Activated CD8-positive, alpha-beta T cell treated with anti-CD3 and anti-CD28 coated beads for 36 hours (primary cell): Measurements from ENCODE around the gene HOXB9. TPM values are rescaled to one million over a fixed set of nuclear protein-coding genes. Genes with fewer than 3 reads are reported as not detected.

Experiments
- ATAC-seq: fragments of 200-7000 bp; cut with Tn5 transposase; one replicate; pipeline ENCODE4 v1.10.0; 2021; ENCODE audit warnings: mild to moderate bottlenecking, moderate library complexity
- CTCF ChIA-PET: fragments of 350-600 bp; sonication (Branson Sonifier 250); formaldehyde crosslinking; loops from one replicate; lab custom pipeline; 2021; ENCODE audit warnings: antibody characterized with exemption; lab: Charles Lee
- POLR2A ChIA-PET: fragments of 350-600 bp; sonication (Branson Sonifier 250); formaldehyde crosslinking; loops from one replicate; lab custom pipeline; 2021; ENCODE audit warnings: antibody characterized with exemption; lab: Charles Lee
- DNase-seq: peaks from one replicate; pipeline ENCODE4 v3.0.0-alpha.2; 2020
- H3K27ac Mint-ChIP-seq: one replicate; pipeline ENCODE4 v1.8.0; 2021; ENCODE audit warnings: mild to moderate bottlenecking, mixed read lengths
- H3K27me3 Mint-ChIP-seq: one replicate; pipeline ENCODE4 v1.8.0; 2021; ENCODE audit warnings: mixed read lengths
- H3K36me3 Mint-ChIP-seq: one replicate; pipeline ENCODE4 v1.8.0; 2021; ENCODE audit warnings: low read depth, mixed read lengths
- H3K4me1 Mint-ChIP-seq: one replicate; pipeline ENCODE4 v1.8.0; 2021; ENCODE audit warnings: low read depth, mixed read lengths
- H3K4me3 Mint-ChIP-seq: one replicate; pipeline ENCODE4 v1.8.0; 2021; ENCODE audit warnings: mild to moderate bottlenecking, moderate library complexity, mixed read lengths
- H3K9me3 Mint-ChIP-seq: one replicate; pipeline ENCODE4 v1.8.0; 2021; ENCODE audit warnings: mixed read lengths
- CTCF ChIP-seq: fragments of 200-600 bp; IDR thresholded peaks from one replicate; pipeline ENCODE4 v1.8.0; 2022; ENCODE audit warnings: antibody characterized with exemption, mild to moderate bottlenecking
- intact Hi-C: fragments of 100-400 bp; cut with micrococcal nuclease; formaldehyde crosslinking; loops from one replicate; pipeline ENCODE4 v1.10.0; 2022
- total RNA-seq, 2 experiments: library from RNA; stranded (reverse); gene quantifications; one replicate each; pipeline ENCODE4 v1.2.3, GENCODE V29; 2021

HOXB9 gene
- total RNA-seq, 2 experiments from 2014 or later, result 6.9 to 7.0 TPM

- peak; percentile 42 for DNase-seq
- H3K27me3 Mint-ChIP-seq, result peaks cover 35% of the 10 kb centered on the region
- H3K27ac Mint-ChIP-seq, result peak overlapping the region; percentile 57
- ChIA-PET POLR2A (interaction anchor here (1.0 to 1.9 kb wide), 4 partner anchors 17 to 54 kb away, joined by 3 to 5 read pairs (median 3); no protein-coding TSS in a partner anchor), CTCF (interaction anchor here (1.0 to 1.9 kb wide), 2 partner anchors 16 to 226 kb away, joined by 3 to 6 read pairs; partner anchors contain the start of gene HOXB5)
- intact Hi-C loops, result no loop called here
- H3K4me3 Mint-ChIP-seq, result peak overlapping the region; percentile 76
- ATAC-seq, result peak; percentile 8
- no peak for TF ChIP-seq CTCF
- H3K4me1 Mint-ChIP-seq, result peaks cover 36% of the 10 kb centered on the region
- no peaks in the 10 kb centered on the region for H3K9me3 Mint-ChIP-seq
- H3K36me3 Mint-ChIP-seq, result no peaks in the 10 kb centered on the region
These were observed 48.7 kb downstream of the HOXB9 start for GRCh38 chr17:48577330-48577945.

- no peak for ATAC-seq
- POLR2A ChIA-PET, result interaction anchor here (0.7 to 1.9 kb wide), 4 partner anchors 11 to 54 kb away, joined by 3 to 5 read pairs (median 3); no protein-coding TSS in a partner anchor
- H3K36me3 Mint-ChIP-seq, result no peaks in the 10 kb centered on the region
These were observed 49.5 kb downstream of the HOXB9 start for GRCh38 chr17:48576479-48577309.

GRCh38 chr17:48575673-48576478 is 50.3 kb downstream of the HOXB9 start:
- TF ChIP-seq CTCF, result no peak
- Mint-ChIP-seq H3K27ac (no peak overlapping the region), H3K27me3 (peaks cover 21% of the 10 kb centered on the region), H3K4me3 (no peak overlapping the region), H3K9me3 (no peaks in the 10 kb centered on the region), H3K36me3 (no peaks in the 10 kb centered on the region), H3K4me1 (peaks cover 27% of the 10 kb centered on the region)
- intact Hi-C loops, result no loop called here
- ATAC-seq (no peak), DNase-seq (no peak)
- POLR2A ChIA-PET, result interaction anchor here (0.7 to 1.9 kb wide), 3 partner anchors 10 to 53 kb away, joined by 3 to 5 read pairs (median 3); no protein-coding TSS in a partner anchor
- CTCF ChIA-PET, result no interaction called here

More at GRCh38 chr17:48576479-48577309, 49.5 kb downstream of the HOXB9 start:
- H3K27ac Mint-ChIP-seq, result no peak overlapping the region
- intact Hi-C loops, result no loop called here
- CTCF ChIA-PET, result interaction anchor here (1.0 kb wide), 1 partner anchor 225 kb away, joined by 3 read pairs; no protein-coding TSS in a partner anchor
- peaks cover 29% of the 10 kb centered on the region for H3K27me3 Mint-ChIP-seq
- no peak for DNase-seq
- H3K9me3 Mint-ChIP-seq, result no peaks in the 10 kb centered on the region
- H3K4me1 Mint-ChIP-seq, result peaks cover 34% of the 10 kb centered on the region
- no peak for TF ChIP-seq CTCF
- H3K4me3 Mint-ChIP-seq, result peak overlapping the region; percentile 76

DNA sequence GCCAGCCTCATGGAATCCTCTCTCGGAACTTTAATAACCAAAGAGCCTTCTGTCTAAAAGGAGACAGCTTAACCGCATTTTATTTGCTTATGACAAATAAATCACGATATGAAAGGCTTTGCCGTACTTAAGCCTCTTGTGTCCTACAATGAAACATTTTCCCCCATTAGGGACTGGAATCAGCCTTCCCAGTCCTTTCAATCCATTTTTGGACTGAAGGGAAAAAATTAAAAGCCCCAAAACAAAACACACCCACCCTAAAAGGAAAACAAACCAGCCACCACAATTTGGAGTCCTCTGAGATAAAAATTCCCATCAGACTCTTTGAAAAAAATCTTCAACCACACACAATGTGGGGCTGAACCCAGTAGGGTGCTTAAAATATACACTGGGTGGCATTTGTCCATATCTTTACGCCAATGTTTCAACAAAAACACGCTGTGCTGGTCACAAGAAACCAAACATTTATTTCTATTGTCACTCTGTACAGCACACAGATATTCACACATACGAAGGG is 51.0 kb downstream of the HOXB9 start:
- peaks cover 14% of the 10 kb centered on the region for H3K27me3 Mint-ChIP-seq
- H3K27ac Mint-ChIP-seq, result no peak overlapping the region
- H3K9me3 Mint-ChIP-seq, result no peaks in the 10 kb centered on the region
- intact Hi-C loops, result no loop called here
- ATAC-seq (no peak), DNase-seq (no peak)
- H3K36me3 Mint-ChIP-seq, result no peaks in the 10 kb centered on the region
- no peak for TF ChIP-seq CTCF
- H3K4me3 Mint-ChIP-seq, result no peak overlapping the region
- CTCF ChIA-PET, result interaction anchor here (0.8 to 1.1 kb wide), 3 partner anchors 8 to 223 kb away, joined by 3 to 6 read pairs (median 3); partner anchors contain the start of gene HOXB5
- POLR2A ChIA-PET, result no interaction called here
- peaks cover 25% of the 10 kb centered on the region for H3K4me1 Mint-ChIP-seq
